HG03571 (cell line): ENCODE results near the gene LGR6.
"Not testable (repeated sequence)": the region's sequence is repeated elsewhere in the genome, so short reads cannot be mapped to it uniquely, and the experiment has no call there.

Experiments used
- ATAC-seq: cut with Tn5 transposase; IDR thresholded peaks from one replicate; pipeline ENCODE4 v1.9.1; 2021; ENCODE audit not compliant: unreplicated experiment

The LGR6 gene

DNA sequence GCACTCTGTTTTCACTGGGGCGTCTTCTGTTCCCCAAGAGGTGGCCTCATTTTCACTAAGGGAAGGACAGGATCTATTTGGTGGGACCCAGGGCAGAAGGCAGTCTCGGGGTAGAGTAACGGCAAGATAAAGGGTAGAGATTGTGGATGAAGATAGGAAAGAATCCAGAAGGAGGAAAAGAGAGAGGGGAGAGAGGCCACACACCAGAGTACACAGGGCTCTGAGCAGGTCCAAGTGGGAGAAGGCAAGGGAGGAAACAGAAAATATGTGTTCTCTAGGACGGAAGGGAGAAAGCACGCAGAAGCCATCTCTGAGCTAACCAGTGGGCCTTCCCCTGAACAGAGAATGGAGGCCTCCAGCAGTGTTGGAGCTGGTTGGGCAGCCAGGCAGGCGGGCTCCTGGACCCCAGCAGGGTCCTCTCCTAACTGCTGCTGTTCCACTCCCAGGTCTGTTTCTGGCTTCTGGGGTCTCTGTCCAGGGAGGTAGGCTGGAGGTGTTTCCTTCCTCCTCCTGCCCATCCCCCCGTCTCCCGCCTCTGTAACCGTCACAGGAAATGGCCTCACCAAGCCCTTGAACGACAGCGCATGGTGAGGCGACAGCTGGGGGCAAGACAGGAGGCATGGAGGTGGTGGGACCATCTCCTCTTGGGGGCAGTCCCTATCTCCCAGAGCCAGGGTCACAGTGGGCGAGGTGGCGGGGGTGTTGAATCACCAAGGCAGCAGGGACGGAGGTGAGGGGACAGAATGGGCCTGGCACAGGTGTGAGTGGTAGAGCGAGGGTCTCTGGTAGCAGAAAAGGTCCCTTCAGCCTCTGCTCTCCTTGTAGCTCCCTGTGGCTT, 33.8 kb upstream of the LGR6 start:
- no peak for ATAC-seq

DNA sequence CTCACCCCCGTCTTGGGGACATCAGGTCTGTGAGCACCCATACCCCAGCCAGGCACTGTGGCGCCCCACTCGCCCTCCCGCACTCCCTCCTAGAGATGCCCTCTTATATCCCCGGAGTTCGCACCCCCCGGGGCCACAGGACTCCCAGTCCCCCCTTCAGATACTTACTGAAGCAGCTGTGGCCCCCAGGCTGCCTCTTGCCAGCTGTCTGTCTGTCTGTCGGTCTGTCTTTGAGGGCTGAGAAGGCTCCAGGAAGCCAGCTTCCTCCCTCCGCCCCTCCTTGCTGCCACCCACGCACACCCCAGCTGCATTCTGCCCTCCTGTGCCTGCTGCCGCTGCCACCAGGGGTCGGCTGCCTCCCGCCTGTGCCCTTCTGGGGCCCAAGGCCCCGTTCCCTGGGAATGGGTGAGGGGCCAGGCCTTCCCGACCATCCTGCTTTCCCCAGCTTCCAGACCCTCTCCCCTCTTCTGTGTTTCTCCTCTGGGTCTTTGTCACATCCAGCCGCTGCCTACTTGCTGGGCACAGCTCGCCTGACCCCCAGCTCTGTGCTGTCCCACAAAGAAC, 33.1 kb upstream of the LGR6 start, which contains the start of gene PTPN7:
TSS of gene PTPN7 (minus strand) at position 226 of the 564 bp plus-strand sequence. CDS start 1,200 bp downstream, outside the sequence.
- peak; percentile 37 for ATAC-seq

DNA sequence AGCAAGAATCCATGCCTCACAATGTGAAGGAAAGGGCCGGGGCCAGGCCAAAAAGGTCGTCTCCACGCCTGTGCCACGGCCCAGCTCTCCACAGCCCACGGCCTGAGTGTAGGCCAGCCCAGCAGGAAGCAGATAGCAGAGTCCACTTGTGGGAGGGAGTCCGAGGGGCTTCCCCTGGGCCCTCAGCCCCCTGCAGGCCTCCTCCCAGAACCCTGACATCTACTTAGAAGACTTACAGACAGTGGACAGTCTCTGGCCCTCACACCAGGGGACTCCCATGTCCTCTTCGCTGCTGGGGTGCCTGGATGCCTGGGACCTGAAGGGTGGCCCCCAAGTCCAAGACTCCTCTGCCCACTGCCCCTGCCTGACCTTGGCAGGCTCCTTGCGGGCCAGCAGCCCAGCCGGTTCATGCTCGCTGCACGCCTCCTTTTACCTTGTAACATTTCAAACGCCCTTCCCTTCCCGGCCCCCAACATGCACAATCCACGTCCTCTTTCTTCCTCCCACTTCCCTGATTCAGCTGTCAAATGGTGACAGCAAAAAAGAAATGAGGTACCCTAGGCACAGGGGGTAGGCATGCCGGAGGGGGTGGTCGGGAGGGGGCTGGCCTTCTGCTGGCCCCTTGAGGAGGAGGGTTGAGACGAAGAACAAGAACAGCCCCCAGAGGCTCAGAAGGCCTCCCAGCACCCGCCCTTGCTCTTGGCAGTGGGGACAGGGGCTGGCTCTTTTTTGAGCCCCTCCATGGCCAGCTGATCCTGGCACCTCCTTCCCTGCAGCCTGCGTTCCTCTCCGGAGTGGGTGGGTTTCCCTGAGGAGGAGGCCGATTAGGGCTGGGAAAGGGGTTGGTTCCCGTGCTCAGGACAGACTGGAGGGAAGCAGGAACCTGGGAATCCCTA, 32.2 kb upstream of the LGR6 start:
- no peak for ATAC-seq

DNA sequence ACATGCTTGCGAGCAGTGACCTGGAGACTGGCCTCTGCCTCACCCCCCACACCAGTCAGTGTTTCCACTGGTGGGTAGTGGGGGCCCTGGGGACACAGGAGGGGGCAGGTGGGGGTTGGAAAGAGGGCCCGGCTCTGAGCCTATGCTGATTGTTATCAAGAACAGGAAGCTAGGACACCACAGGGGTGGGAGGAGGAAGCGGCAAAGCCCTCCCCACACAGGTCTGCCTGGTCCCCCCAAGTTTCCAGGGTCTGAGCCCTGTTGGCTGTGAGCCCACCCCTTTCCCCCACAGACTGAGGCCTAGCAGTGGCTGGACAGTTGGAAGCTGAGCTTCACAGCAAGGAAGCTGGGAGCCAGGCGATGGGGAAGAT, 31.6 kb upstream of the LGR6 start:
- ATAC-seq, result no peak

- no peak for ATAC-seq
Observed at GRCh38 chr1:202162418-202163280, 30.9 kb upstream of the LGR6 start.

DNA sequence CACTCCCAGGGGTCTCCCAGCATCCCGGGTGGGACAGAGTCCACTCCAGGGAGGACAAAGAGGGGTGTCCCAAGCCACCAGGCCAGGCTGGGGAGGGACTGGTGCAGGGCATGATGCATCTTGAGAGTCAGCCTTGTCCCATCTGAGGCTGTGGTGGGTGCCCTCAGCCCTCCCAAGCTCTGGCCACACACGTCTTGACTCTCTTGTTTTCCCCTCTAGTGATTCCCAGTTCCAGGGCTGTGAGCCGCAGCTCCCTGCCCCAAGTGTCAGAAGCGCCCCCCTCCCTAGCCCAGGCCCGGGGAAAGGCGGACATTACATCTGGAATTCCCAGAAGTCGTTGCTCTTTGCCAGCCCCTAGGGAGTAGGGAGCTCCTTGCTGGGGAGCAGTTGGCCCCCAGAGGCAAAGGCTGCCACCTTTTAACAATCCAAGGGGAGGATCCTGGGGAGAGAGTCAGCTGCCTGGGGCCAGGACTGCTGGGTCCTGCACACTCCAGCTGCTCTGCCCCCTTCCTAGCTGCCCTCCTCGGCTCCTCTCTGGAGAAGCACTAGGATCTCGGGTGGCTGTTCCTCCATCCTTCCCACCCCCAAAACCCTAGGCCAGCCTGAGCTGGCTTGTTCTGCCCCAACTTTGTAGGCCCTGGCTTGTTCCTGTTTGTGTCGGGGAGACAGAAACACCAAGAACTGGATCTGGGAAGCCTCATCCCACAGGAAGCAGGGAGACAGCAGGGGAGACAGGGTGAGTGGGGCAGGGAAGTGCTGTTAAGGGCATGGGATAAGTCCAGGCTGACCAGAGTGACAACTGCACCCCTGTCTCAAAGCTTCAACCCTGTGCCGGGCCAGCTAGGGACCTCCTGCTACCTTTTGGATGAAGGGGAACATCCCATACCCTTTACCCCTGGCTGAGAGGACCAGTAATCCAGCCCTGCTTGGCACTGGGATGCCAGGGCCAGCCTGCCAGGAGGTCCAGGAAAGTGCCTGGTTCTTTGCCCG, 30.0 kb upstream of the LGR6 start:
- ATAC-seq, result no peak

DNA sequence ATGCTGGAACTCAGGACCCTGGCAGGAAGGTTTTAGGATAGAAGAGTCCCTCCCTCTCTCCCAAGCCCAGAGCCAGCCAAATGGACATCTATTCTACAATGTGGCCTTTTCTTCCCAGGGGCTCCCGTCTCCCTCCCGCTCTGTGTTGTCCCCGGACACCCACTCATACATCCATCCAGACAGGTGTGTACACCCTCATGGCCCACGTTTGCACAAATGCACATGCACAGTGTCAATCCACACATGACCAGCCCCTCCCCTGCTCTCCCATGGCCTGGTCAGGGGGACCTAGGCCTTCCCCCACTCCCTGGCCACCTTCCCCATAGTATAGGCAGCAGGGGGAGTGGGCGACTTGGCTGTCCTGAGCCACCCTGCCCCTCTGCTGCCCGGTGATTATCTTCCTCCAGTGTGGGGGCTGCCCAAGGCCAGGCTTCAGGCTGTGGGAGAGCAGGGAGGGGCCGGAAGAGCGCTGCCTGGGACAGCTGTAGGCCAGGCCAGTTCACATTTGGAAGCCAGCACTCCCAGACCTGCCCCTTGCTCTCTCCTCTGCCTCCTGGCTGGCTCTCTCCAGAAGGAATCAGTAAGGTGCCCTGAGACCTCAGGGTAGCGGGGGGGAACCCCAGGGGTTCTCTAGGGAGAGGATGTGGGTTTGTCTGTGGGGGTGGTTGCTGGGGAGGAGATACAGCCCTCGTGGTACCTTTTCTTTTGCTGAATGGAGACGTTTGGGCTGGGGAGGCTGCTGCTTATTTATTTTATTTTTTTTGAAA, 29.1 kb upstream of the LGR6 start:
- ATAC-seq, result peak; percentile 52

DNA sequence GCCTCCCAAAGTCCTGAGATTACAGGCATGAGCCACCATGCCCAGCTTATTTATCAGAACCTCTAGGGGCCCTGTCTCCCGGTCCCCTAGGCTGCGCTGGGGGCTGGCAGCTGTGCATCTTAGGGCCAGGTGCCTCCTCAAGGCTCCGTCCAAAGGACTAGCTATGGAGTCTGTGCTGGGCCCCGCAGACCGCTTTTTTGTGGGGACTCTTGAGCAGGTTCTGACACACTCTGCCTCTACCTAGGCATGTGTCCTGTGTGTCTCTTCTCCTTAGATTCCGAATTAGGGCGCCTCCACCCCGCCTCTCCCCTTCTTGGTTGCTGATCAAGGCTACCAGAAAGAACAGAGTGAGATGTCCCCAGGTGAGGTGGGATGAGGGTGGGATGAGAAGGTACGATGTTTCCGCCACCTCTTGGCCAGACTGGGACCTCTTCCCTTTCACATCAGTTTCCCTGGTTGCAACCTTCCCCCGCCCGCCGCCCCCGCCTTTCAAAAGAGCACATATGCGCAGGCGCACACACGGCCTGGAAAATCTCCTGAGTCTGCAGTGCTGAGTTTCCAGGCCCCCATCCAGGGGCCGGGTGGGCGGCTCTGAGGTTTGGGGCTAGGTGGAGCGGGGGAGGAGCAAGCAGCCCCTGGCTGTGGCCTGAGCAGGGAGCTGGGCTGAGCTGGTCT, 28.2 kb upstream of the LGR6 start:
- ATAC-seq, result no peak

DNA sequence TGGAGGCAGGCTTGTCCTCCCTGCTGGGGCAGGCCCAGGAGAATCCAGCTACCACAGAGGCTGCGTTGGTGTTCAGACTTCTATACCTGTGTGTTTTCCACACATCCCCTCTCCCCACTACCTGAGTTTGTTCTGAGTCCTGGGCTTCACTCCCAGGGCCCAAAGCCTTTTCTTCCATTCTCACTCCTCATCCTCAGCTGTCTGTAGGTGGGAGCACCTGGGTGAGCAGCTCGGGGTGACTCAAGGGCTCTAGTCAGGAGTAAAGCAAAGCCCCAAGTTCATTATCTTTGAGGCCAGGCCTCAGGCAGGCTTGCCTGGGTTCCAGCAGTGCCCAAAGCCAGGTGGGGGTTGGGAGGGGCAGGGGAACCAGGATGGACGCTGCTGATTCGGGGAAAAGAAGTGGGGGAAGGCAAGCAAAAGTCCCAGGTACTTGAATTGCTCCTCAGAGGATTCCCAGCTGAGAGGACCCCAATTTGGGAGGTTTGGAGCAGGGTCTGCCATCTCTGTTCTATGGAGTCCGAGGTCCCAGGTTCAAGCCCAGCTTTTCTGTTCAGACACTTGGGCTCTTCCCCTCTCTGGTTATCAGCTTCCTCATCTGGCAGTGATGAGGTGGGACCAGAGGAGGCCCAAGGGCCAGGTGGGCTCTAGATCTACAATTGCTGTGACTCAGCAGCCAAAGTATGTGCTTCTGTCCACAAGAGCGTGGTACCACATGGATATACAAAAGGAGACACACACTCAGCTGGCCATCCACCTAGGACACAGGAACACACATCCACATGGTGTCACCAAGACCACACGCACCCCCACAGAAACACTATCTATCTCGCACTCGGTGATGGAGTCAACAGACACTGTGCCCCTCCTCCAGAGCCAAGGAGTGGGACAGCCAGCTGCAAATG, 27.4 kb upstream of the LGR6 start:
- ATAC-seq, result no peak

DNA sequence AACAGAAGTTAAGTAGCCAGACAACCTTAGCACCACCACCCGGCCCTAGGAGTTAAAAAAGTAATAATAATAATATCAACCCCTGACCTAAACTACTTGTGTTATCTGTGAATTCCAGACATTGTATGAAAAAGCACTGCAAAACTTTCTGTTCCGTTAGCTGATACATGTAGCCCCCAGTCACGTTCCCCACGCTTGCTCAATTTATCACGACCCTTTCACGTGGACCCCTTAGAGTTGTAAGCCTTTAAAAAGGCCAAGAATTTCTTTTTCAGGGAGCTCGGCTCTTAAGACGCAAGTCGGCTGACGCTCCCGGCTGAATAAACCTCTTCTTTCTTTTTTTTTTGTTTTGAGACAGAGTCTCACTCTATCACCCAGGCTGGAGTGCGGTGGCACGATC, 26.5 kb upstream of the LGR6 start:
- not testable (repeated sequence) for ATAC-seq

DNA sequence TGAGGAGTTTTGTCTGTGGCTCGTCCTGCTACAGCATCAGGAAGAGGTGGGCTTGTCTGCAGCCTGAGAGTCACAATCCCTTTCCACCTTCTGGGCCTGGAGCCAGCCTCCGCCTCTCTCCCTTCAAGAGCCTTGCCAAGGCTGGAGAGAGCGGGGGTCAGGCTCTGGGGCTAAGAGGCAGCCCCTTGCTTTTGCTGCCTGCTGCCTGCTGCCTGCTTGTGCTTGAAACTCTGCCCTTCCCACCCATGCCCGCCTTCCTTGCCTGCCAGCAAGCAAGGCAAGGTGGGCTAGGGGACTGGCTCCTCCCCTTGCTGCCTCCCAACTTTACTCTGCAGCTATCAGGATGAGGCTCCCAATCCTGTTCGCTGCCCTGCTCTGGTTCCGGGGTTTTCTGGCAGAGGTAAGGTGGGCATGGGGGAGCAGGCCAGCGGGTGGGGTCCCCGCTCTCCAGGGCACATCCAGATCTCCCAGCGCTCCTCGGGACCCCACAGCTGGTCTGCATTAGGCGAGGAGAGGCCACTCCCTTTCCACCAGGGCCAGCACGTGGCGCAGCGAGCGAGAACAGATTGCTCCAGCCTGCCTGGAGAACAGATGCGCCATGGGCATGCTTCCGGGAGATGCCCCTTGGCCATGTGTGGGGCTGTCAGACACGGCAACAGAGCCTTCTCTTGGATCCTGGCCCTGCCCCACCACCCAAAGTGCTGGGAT, 25.7 kb upstream of the LGR6 start:
- ATAC-seq, result no peak

DNA sequence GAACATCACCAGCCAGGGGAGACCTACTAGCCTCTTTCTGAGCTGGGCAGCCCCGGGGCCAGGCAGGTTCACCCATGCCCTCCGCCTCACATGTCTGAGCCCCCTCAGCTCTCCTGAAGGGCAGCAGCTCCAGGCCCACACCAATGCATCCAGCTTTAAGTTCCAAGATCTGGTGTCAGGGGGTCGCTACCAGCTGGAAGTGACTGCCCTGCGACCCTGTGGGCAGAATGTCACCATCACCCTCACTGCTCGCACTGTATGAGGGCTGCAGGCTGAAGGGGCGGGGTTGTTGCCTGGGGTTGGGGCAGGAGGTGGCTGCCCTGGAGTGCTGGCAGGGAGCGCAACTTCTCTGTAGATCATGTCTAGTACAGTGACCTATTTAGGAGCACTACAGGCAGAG, 24.7 kb upstream of the LGR6 start:
- no peak for ATAC-seq

- no peak for ATAC-seq
Observed at GRCh38 chr1:202170726-202171125, 22.9 kb upstream of the LGR6 start.

- no peak for ATAC-seq
Observed at GRCh38 chr1:202171292-202172014, 22.1 kb upstream of the LGR6 start.

- no peak for ATAC-seq
Observed at GRCh38 chr1:202172015-202172355, 21.6 kb upstream of the LGR6 start.

GRCh38 chr1:202173993-202174392, 19.6 kb upstream of the LGR6 start:
- ATAC-seq, result no peak
